Heart left ventricle (tissue), 16 donors: ENCODE measurements around the gene RPAIN. TPM values are rescaled to one million over a fixed set of nuclear protein-coding genes. Genes with fewer than 3 reads are reported as not detected.

ENCODE experiments used
- ATAC-seq, 4 donors: fragments of 200-7000 bp; cut with Tn5 transposase; one replicate each; pipeline ENCODE4 v1.9.1; 2020 to 2022; ENCODE audit warnings: moderate library complexity in 4 of 4, mild to moderate bottlenecking in 3 of 4, moderate number of reproducible peaks in 1 of 4
- DNase-seq, 5 donors: peaks; one replicate each; pipeline ENCODE4 v3.0.0-alpha.2; 2020
- H3K27ac ChIP-seq, 12 donors: fragments of 200-600 bp; sonication (generic) in 4 of 12; one replicate each; pipeline versions ENCODE4 v1.5.0 to v1.8.0; 2016 to 2022; ENCODE audit warnings: mild to moderate bottlenecking in 2 of 12
- H3K27me3 ChIP-seq, 9 donors: fragments of 200-600 bp; sonication (generic) in 2 of 9; one replicate each; pipeline versions ENCODE4 v1.5.1 to v1.8.0; 2016 to 2022; ENCODE audit warnings: mild to moderate bottlenecking in 3 of 9
- H3K36me3 ChIP-seq, 9 donors: fragments of 200-600 bp; sonication (generic) in 2 of 9; one replicate each; pipeline versions ENCODE4 v1.5.0 to v1.8.0; 2018 to 2022; ENCODE audit warnings: mild to moderate bottlenecking in 2 of 9
- H3K4me1 ChIP-seq, 12 donors: fragments of 200-600 bp; sonication (generic) in 4 of 12; one replicate each; pipeline versions ENCODE4 v1.5.0 to v1.8.0; 2016 to 2022; ENCODE audit warnings: mild to moderate bottlenecking in 3 of 12
- H3K4me3 ChIP-seq, 12 donors: fragments of 200-600 bp; sonication (generic) in 4 of 12; one replicate each; pipeline versions ENCODE4 v1.5.0 to v1.8.0; 2017 to 2022; ENCODE audit warnings: mild to moderate bottlenecking in 9 of 12, moderate library complexity in 4 of 12
- H3K9me3 ChIP-seq, 12 donors: fragments of 200-600 bp; sonication (generic) in 4 of 12; one replicate each; pipeline versions ENCODE4 v1.5.0 to v1.8.0; 2016 to 2022; ENCODE audit warnings: mild to moderate bottlenecking in 1 of 12
- CTCF ChIP-seq, 12 donors: fragments of 200-600 bp; sonication (generic) in 4 of 12; IDR thresholded peaks; one replicate each; pipeline versions ENCODE4 v1.5.0 to v1.8.0; 2018 to 2022; ENCODE audit warnings: antibody characterized with exemption in 12 of 12, mild to moderate bottlenecking in 5 of 12
- POLR2A ChIP-seq, 2 donors: fragments of 450-650 bp; IDR thresholded peaks; one replicate each; pipeline ENCODE4 v1.6.1; 2017; ENCODE audit warnings: antibody characterized with exemption in 2 of 2, mild to moderate bottlenecking in 2 of 2, moderate library complexity in 2 of 2
- WGBS, 4 donors: extraction: QIAGEN DNeasy Blood & Tissue Kit in 2 of 4; methylation state at CpG; one replicate each; pipeline versions ENCODE4 v1.1.5 to v1.1.7; 2013 to 2018; 5-methylcytosine and 5-hydroxymethylcytosine counted together
- intact Hi-C, 10 donors: fragments of 100-400 bp; cut with DNase I; formaldehyde crosslinking; loops; one replicate each; pipeline versions ENCODE4 v1.11.1 to v1.14.2; 2022
- polyA plus RNA-seq, 2 donors: library from polyadenylated mRNA; stranded (reverse); fragments of 200-250 nt; gene quantifications; one replicate each; pipeline ENCODE4 v1.2.3, GENCODE V29; 2013
- total RNA-seq, 9 donors: library from RNA; depleted of rRNA in 2 of 9; stranded (reverse); fragments of >200 nt in 2 of 9; fragmentation: NEBNext Ultra II Directional in 3 of 9; extraction: Animal tissue kit (Norgen Biotek cat#: 25700) in 3 of 9; gene quantifications; one replicate each; pipeline versions ENCODE4 v1.1.0 to v1.2.4, GENCODE V29; 2016 to 2023
- donor health status: ischemic (EF 13 %, LVEDD 7.1; RV severe dilation, severe dysfunction).
- donor health status: healthy with polysubstance abuse.
- donor health status: DM: no; HTN: yes; CAD: no.
- donor health status: DM: no; HTN: no; CAD: no.
- donor health status: ischemic (EF 25% LVEDD 6.9; RV normal size, moderate dysfunction).
- donor health status: ischemic (EF 25% LVEDD 5.7; RV mildly dilated, moderate dysfunction).
- donor health status: healthy.
- donor health status: DM: yes; HTN: yes; CAD: no.
- donor health status: ischemic (EF 35%, LVEDD 5.7; RV mildly dilated, moderate dysfunction).
- donor health status: nonischemic (EF 11% LVEDD 7.7; RV severe dilation, severe dysfunction).
- donor health status: DM: yes; HTN: yes; CAD: no.
- donor health status: PGD.
- donor health status: ischemic (EF 29% LVEDD 5.4; RV normal size, mild dysfunction).
- donor health status: nonischemic (EF 23%, LVEDD 6.1; RV moderate dilation, normal function).

Gene RPAIN
- total and polyA plus RNA-seq, 11 donors: 23.5 to 46.2 (median 29.2) TPM

GRCh38 chr17:5480962-5481361, 61.0 kb downstream of the RPAIN start:
- H3K36me3 ChIP-seq: peaks cover 5 to 90% (median 87%) of the 10 kb centered on the region in 9 donors
- 80 to 91% (median 86%) methylated on average over 6 of the region's 6 CpGs for WGBS, 4 donors
- intact Hi-C loops: no loop called here

DNA sequence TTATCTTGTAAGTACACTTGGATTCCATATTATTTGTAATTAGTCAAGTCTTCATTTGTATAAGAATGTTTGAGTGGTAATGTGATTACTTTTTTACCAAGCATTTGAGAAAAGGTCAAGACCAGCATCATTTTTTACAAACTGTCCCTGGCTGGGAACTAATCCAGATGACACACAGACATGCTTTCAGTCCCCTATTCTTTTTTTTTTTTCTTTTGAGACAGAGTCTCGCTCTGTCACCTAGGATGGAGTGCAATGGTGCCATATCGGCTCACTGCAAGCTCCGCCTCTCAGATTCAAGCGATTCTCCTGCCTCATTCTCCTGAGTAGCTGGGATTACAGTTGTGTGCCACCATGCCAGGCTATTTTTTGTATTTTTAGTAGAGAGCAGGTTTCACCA, 61.5 kb downstream of the RPAIN start:
- H3K4me3 ChIP-seq: no peak overlapping the region
- ATAC-seq (no peak), DNase-seq (no peak)
- H3K27ac ChIP-seq: no peak overlapping the region
- H3K27me3 ChIP-seq: no peaks in the 10 kb centered on the region
- intact Hi-C loops: no loop called here
- H3K36me3 ChIP-seq: peaks cover 5 to 85% (median 82%) of the 10 kb centered on the region in 9 donors
- WGBS, 4 donors: 95 to 99% (median 97%) methylated on average over 4 of the region's 4 CpGs
- TF ChIP-seq CTCF (IDR thresholded peaks at IDR 0.05) (no peak), POLR2A (IDR thresholded peaks at IDR 0.05) (no peak)
- H3K9me3 ChIP-seq: peaks cover 0 to 3% (median 0%) of the 10 kb centered on the region in 12 donors
- H3K4me1 ChIP-seq: peaks cover 0 to 20% (median 9%) of the 10 kb centered on the region in 12 donors

More at GRCh38 chr17:5480962-5481361, 61.0 kb downstream of the RPAIN start:
- Histone ChIP-seq H3K4me1 (peaks cover 0 to 20% (median 9%) of the 10 kb centered on the region in 12 donors), H3K27me3 (no peaks in the 10 kb centered on the region), H3K4me3 (no peak overlapping the region), H3K9me3 (peaks cover 0 to 3% (median 0%) of the 10 kb centered on the region in 12 donors), H3K27ac (no peak overlapping the region)
- no peak for TF ChIP-seq CTCF (IDR thresholded peaks at IDR 0.05)
- TF ChIP-seq POLR2A (IDR thresholded peaks at IDR 0.05): no peak
- no peak for ATAC-seq
- no peak for DNase-seq

Other genes with a start within 250 kb of the RPAIN start
- gene ZNF594, start 228.3 kb upstream of the RPAIN start, total RNA-seq: 1 to 10 TPM; 3.5 to 9.3 (median 7.2) TPM
- gene ZNF594, start 228.3 kb upstream of the RPAIN start, polyA plus RNA-seq: 1 to 10 TPM; 3.2 to 3.3 TPM
- gene SCIMP, start 185.3 kb upstream of the RPAIN start, total RNA-seq: 10 to 100 TPM in 1 of 9 donors, 1 to 10 TPM in 2, under 1 TPM in 6; 0.25 to 17.2 (median 0.72) TPM
- gene SCIMP, start 185.3 kb upstream of the RPAIN start, polyA plus RNA-seq: under 1 TPM; 0.11 to 0.98 TPM
- 10 to 100 TPM; 42.6 to 70.4 (median 54.1) TPM for gene RABEP1, start 137.9 kb upstream of the RPAIN start, total RNA-seq
- 10 to 100 TPM; 23.5 to 34.8 TPM for gene RABEP1, start 137.9 kb upstream of the RPAIN start, polyA plus RNA-seq
- gene NUP88, start 520 bp upstream of the RPAIN start, total RNA-seq: 10 to 100 TPM; 27.5 to 51.8 (median 35.9) TPM
- 10 to 100 TPM; 58.0 to 69.6 TPM for gene NUP88, start 520 bp upstream of the RPAIN start, polyA plus RNA-seq
- gene C1QBP, start 19.0 kb downstream of the RPAIN start, total RNA-seq: 100 to 1,000 TPM; 108 to 159 (median 121) TPM
- gene C1QBP, start 19.0 kb downstream of the RPAIN start, polyA plus RNA-seq: 100 to 1,000 TPM; 150 to 173 TPM
- 1 to 10 TPM; 4.7 to 8.6 (median 7.5) TPM for gene DHX33, start 48.8 kb downstream of the RPAIN start, total RNA-seq
- 1 to 10 TPM; 2.1 to 5.6 TPM for gene DHX33, start 48.8 kb downstream of the RPAIN start, polyA plus RNA-seq
- 10 to 100 TPM; 21.8 to 42.9 (median 29.5) TPM for gene DERL2, start 66.0 kb downstream of the RPAIN start, total RNA-seq
- 10 to 100 TPM; 36.4 to 48.1 TPM for gene DERL2, start 66.0 kb downstream of the RPAIN start, polyA plus RNA-seq
- gene MIS12, start 66.4 kb downstream of the RPAIN start, total RNA-seq: 10 to 100 TPM in 5 of 9 donors, 1 to 10 TPM in 4; 6.6 to 12.1 (median 11.0) TPM
- gene MIS12, start 66.4 kb downstream of the RPAIN start, polyA plus RNA-seq: 10 to 100 TPM in 1 of 2 donors, 1 to 10 TPM in 1; 5.2 to 14.2 TPM
- 10 to 100 TPM in 4 of 9 donors, 1 to 10 TPM in 5; 3.8 to 16.7 (median 8.8) TPM for gene NLRP1, start 164.3 kb downstream of the RPAIN start, total RNA-seq
- gene NLRP1, start 164.3 kb downstream of the RPAIN start, polyA plus RNA-seq: 10 to 100 TPM in 1 of 2 donors, 1 to 10 TPM in 1; 5.3 to 12.8 TPM